ENCODE results near the gene OR6C6. TPM values are rescaled to one million over a fixed set of nuclear protein-coding genes. Genes with fewer than 3 reads are reported as not detected.

The OR6C6 gene
- total and polyA plus RNA-seq, 9 of the 15 experiments (the other 6 are each of a cell fraction or from before 2014, with no cell fraction given), result not detected

GRCh38 chr12:55246159-55246558, 50.2 kb downstream of the OR6C6 start (continued):
- no peak for TF ChIP-seq PHTF2 (CRISPR knock-in tag; IDR thresholded peaks at IDR 0.05)
- no peak for TF ChIP-seq HDAC1 (IDR thresholded peaks at IDR 0.05)
- no peak for TF ChIP-seq ZNF347 (CRISPR knock-in tag; IDR thresholded peaks at IDR 0.05; ENCODE audit: low read depth)
- no peak for TF ChIP-seq ZNF121 (CRISPR knock-in tag; conservative IDR thresholded peaks at IDR 0.05)
- no peak for TF ChIP-seq ZNF407 (IDR thresholded peaks at IDR 0.05; ENCODE audit: low read depth)
- TF ChIP-seq SIN3A (IDR thresholded peaks at IDR 0.05; ENCODE audit: borderline replicate concordance in 2 of 2, control insufficient read depth in 1 of 2, low read depth in 2 of 2, low read length in 2 of 2), result no peak
- TF ChIP-seq ZFPM2 (CRISPR knock-in tag; IDR thresholded peaks at IDR 0.05), result no peak
- no peak for TF ChIP-seq ZNF146 (CRISPR knock-in tag; IDR thresholded peaks at IDR 0.05; ENCODE audit: unreplicated experiment)
- no peak for TF ChIP-seq SNAPC5 (CRISPR knock-in tag; IDR thresholded peaks at IDR 0.05)
- TF ChIP-seq KLF16 (IDR thresholded peaks at IDR 0.05), result no peak
- TF ChIP-seq ZNF316 (IDR thresholded peaks at IDR 0.05), result no peak
- no peak for TF ChIP-seq MLLT1 (IDR thresholded peaks at IDR 0.05)

All from K562 (cell line).